ENCODE data around the gene ELOVL4. TPM values are rescaled to one million over a fixed set of nuclear protein-coding genes. Genes with fewer than 3 reads are reported as not detected.
A peak's percentile ranks its signal among the peaks of the same experiment; 100 is the strongest.

The ELOVL4 gene
- total and polyA plus RNA-seq, 4 experiments from 2014 or later, result 2.7 to 7.4 (median 4.3) TPM

DNA sequence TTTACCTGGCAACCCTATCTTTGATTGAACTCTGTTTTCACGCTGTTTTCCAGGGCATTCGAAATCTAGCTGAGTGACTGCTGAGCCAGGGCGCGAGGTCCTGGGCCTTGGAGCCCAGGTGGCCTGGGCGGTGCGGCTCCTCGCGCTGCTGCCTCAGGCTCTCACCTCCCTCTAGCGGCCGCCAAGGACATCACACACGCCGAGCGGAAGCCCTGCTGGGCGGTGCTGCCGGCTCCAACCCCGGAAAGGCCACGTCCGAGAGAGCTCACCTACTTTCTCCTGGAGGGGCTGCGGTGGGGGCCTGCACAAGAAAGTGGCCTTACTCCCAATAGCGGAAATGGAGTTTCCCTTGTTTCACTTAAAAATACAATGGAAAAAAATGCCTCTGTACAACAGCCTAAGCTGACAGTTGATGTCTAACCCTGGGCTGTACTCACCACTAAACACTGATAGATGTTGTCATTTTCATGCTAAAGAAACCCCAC lies 77.7 kb downstream of the ELOVL4 start:
- H3K4me3 ChIP-seq (ENCODE audit: low read length in 2 of 2), result no peak overlapping the region
- Mint-ChIP-seq H3K27me3 (peaks cover 3 to 14% of the 10 kb centered on the region in 2 donors), H3K27ac (peak overlapping the region in 4 of 7 donors; percentile 52 to 74 (median 64)), H3K36me3 (no peaks in the 10 kb centered on the region), H3K4me1 (peaks cover 7 to 20% (median 9%) of the 10 kb centered on the region in 4 donors), H3K9me3 (no peaks in the 10 kb centered on the region), H3K4me3 (peak overlapping the region; percentile 16 to 79 (median 70))
- H3K27ac ChIP-seq (ENCODE audit: low read depth, low read length), result no peak overlapping the region
- DNase-seq, result peak; percentile 65 to 73 (median 70)
- ChIA-PET POLR2A (ENCODE audit: partially characterized antibody) (interaction anchor here (0.8 kb wide), 1 partner anchor 77 kb away, joined by 3 read pairs; no protein-coding TSS in a partner anchor), CTCF (ENCODE audit: partially characterized antibody) (interaction anchor here (0.7 to 2.7 kb wide), 38 partner anchors 7 to 1884 kb away, joined by 3 to 17 read pairs (median 4); partner anchors contain the start of genes BCKDHB and TTK)
- H3K27me3 ChIP-seq (ENCODE audit: insufficient read depth, low read length), result no peaks in the 10 kb centered on the region
- H3K4me1 ChIP-seq (ENCODE audit: insufficient read depth, low read length), result peaks cover 3% of the 10 kb centered on the region
- H3K9me3 ChIP-seq (ENCODE audit: control insufficient read depth in 1 of 2, low read length in 2 of 2), result no peaks in the 10 kb centered on the region
- intact Hi-C loops (cut with micrococcal nuclease), result loop anchor here (1.0 to 5.0 kb wide), 7 partner anchors 77 to 1883 kb away; partner anchors contain the start of genes BCKDHB, ELOVL4, TENT5A and TTK
- H3K36me3 ChIP-seq (ENCODE audit: insufficient read depth, low read length), result no peaks in the 10 kb centered on the region

DNA sequence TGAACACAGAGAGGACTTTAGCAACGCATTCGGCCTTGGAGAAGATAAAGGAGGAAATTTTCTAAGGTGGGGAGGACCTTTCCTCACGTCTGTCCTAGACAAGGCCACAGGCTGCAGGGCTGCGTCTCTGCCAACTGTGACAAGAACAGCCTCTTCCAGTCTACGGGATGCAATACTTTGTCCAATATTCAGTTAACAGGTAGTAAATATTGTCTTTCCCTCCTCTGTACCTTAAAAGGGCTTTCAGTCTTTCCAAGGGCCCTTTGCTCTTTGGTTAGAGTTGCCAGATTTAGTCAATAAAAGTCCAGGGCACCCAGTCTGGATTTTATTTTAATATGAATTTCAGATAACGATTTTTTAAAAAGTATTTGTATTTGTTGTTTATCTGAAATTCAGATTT lies 78.2 kb downstream of the ELOVL4 start:
- Mint-ChIP-seq H3K36me3 (no peaks in the 10 kb centered on the region), H3K27ac (peak overlapping the region in 1 of 7 donors; percentile 62), H3K27me3 (peaks cover 0 to 9% of the 10 kb centered on the region in 2 donors), H3K4me3 (peak overlapping the region in 4 of 8 donors; percentile 70 to 79 (median 74)), H3K9me3 (no peaks in the 10 kb centered on the region), H3K4me1 (peaks cover 7 to 20% (median 9%) of the 10 kb centered on the region in 4 donors)
- Histone ChIP-seq H3K4me1 (ENCODE audit: insufficient read depth, low read length) (peaks cover 3% of the 10 kb centered on the region), H3K4me3 (ENCODE audit: low read length in 2 of 2) (no peak overlapping the region), H3K27ac (ENCODE audit: low read depth, low read length) (no peak overlapping the region), H3K9me3 (ENCODE audit: control insufficient read depth in 1 of 2, low read length in 2 of 2) (no peaks in the 10 kb centered on the region), H3K36me3 (ENCODE audit: insufficient read depth, low read length) (no peaks in the 10 kb centered on the region), H3K27me3 (ENCODE audit: insufficient read depth, low read length) (no peaks in the 10 kb centered on the region)
- POLR2A ChIA-PET (ENCODE audit: partially characterized antibody), result no interaction called here
- DNase-seq, result no peak
- CTCF ChIA-PET (ENCODE audit: partially characterized antibody), result interaction anchor here (0.9 to 2.7 kb wide), 31 partner anchors 8 to 1884 kb away, joined by 3 to 17 read pairs (median 5); partner anchors contain the start of genes BCKDHB and TTK
- intact Hi-C loops (cut with micrococcal nuclease), result loop anchor here (1.0 to 5.0 kb wide), 7 partner anchors 78 to 1883 kb away; partner anchors contain the start of genes BCKDHB, ELOVL4, TENT5A and TTK

DNA sequence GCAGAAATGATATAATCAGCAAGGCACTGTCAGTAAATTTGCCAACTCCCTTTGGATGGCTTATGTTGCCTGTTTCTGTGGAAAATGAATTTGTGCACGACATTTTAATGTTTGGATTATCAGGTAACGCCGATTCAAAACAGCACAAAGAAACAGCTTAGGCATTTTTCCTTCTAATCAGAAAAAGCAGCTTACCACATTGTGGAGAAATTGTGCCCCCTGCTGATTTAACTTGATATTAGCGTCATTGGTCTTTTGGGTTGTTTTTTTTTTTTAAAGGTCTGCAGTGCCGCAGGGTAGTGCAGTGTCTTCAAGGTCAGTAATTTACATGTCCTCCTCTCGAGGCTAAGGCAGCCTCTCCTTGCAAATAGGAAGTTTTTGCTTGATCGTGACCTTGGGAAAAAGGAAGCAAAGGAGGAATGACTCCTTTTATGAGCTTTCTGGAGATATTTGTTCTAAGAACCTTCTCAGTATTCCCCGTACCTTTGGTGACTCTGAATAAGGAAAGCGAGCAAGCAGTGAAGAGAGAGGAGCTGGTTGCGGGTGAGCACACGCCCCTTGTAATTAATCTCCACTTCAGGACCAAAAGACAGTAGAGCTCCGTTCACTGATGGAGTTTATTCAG lies 79.1 kb downstream of the ELOVL4 start:
- Mint-ChIP-seq H3K4me3 (no peak overlapping the region), H3K27ac (no peak overlapping the region)

More for the DNA sequence above, 79.1 kb downstream of the ELOVL4 start:
- H3K27ac ChIP-seq (ENCODE audit: low read depth, low read length), result no peak overlapping the region
- ChIA-PET CTCF (ENCODE audit: partially characterized antibody) (interaction anchor here (0.9 to 2.7 kb wide), 24 partner anchors 9 to 238 kb away, joined by 3 to 17 read pairs (median 4); partner anchors contain the start of genes BCKDHB and TTK), POLR2A (ENCODE audit: partially characterized antibody) (no interaction called here)
- H3K27me3 ChIP-seq (ENCODE audit: insufficient read depth, low read length), result no peaks in the 10 kb centered on the region
- DNase-seq, result peak in 4 of 5 donors; percentile 47 to 58 (median 50)
- no peaks in the 10 kb centered on the region for H3K9me3 ChIP-seq (ENCODE audit: control insufficient read depth in 1 of 2, low read length in 2 of 2)
- Mint-ChIP-seq H3K4me1 (peaks cover 7 to 20% (median 9%) of the 10 kb centered on the region in 4 donors), H3K36me3 (no peaks in the 10 kb centered on the region), H3K9me3 (no peaks in the 10 kb centered on the region), H3K27me3 (peaks cover 0 to 9% of the 10 kb centered on the region in 2 donors)
- intact Hi-C loops (cut with micrococcal nuclease), result loop anchor here (2.0 to 5.0 kb wide), 5 partner anchors 79 to 1884 kb away; partner anchors contain the start of genes BCKDHB, ELOVL4, TENT5A and TTK
- H3K4me1 ChIP-seq (ENCODE audit: insufficient read depth, low read length), result peaks cover 3% of the 10 kb centered on the region
- no peak overlapping the region for H3K4me3 ChIP-seq (ENCODE audit: low read length in 2 of 2)
- H3K36me3 ChIP-seq (ENCODE audit: insufficient read depth, low read length), result no peaks in the 10 kb centered on the region

Other genes with a start within 250 kb of the ELOVL4 start
- gene TTK, start 57.1 kb upstream of the ELOVL4 start, total RNA-seq, result under 1 TPM; 0.61 to 0.87 TPM
- gene TTK, start 57.1 kb upstream of the ELOVL4 start, polyA plus RNA-seq, result under 1 TPM in 1 of 2 donors, not detected in 1; 0.24 TPM
- gene BCKDHB, start 159.1 kb upstream of the ELOVL4 start, total RNA-seq, result 10 to 100 TPM; 11.8 to 16.0 TPM
- gene BCKDHB, start 159.1 kb upstream of the ELOVL4 start, polyA plus RNA-seq, result 10 to 100 TPM; 16.4 to 28.7 TPM

Data from CD4-positive, alpha-beta memory T cell (primary cell).